Measurements from ENCODE around the gene CA5B. TPM values are rescaled to one million over a fixed set of nuclear protein-coding genes. Genes with fewer than 3 reads are reported as not detected.

The CA5B gene
- total and polyA plus RNA-seq, 2 of the 8 experiments (the other 6 are each of a cell fraction or from before 2014, with no cell fraction given): 3.3 to 8.6 TPM

GRCh38 chrX:15820106-15821073, 82.3 kb downstream of the CA5B start:
- H2BK15ac ChIP-seq (ENCODE audit: low read length): no peak overlapping the region
- no peaks in the 10 kb centered on the region for H3K79me2 ChIP-seq (ENCODE audit: control insufficient read depth in 1 of 2, insufficient read depth in 2 of 2, low read length in 2 of 2)
- H3K9me3 ChIP-seq (ENCODE audit: insufficient read depth in 2 of 2, low read depth in 1 of 2, low read length in 1 of 2): no peaks in the 10 kb centered on the region
- no peak overlapping the region for H3K4ac ChIP-seq (replicated peaks; ENCODE audit: insufficient read length, low read depth, low read length)
- no peak overlapping the region for H3K4me3 ChIP-seq (ENCODE audit: extremely low read depth in 1 of 4, insufficient read depth in 2 of 4, low read depth in 3 of 4, low read length in 4 of 4)
- H2BK20ac ChIP-seq (ENCODE audit: low read length): no peak overlapping the region
- H3K36me3 ChIP-seq (ENCODE audit: control insufficient read depth in 2 of 4, insufficient read depth in 4 of 4, low read length in 3 of 4): peaks cover 0 to 15% (median 4%) of the 10 kb centered on the region in 4 experiments; a peak in 4 of 8 replicates
- 87% methylated on average over 14 of the region's 14 CpGs; no CpG with 5 or more reads in 1 of the 2 experiments for WGBS, 2 experiments (ENCODE audit: extremely low coverage in 1 of 2, insufficient coverage in 1 of 2, insufficient read length in 1 of 2, insufficient replicate concordance in 2 of 2, low coverage in 1 of 2, low lambda C conversion rate in 2 of 2, missing lambda C conversion rate in 1 of 2)
- no peak overlapping the region for H4K5ac ChIP-seq (ENCODE audit: insufficient read length, low read depth, low read length)
- no peak overlapping the region for H3K18ac ChIP-seq (ENCODE audit: extremely low read depth, low read length)
- H4K20me1 ChIP-seq (replicated peaks in 1 of 2; ENCODE audit: control insufficient read depth in 1 of 2, insufficient read depth in 2 of 2, low read length in 2 of 2): no peaks in the 10 kb centered on the region
- no peaks in the 10 kb centered on the region for H3K79me1 ChIP-seq (ENCODE audit: low read depth, low read length)
- no peak overlapping the region for H3K23ac ChIP-seq (ENCODE audit: insufficient read length)
- H2BK12ac ChIP-seq (ENCODE audit: low read depth, low read length): no peak overlapping the region
- no peak overlapping the region for H2BK5ac ChIP-seq (ENCODE audit: low read depth, low read length)
- DNase-seq (ENCODE audit: low read depth in 1 of 2, low spot score in 2 of 2): no peak
- POLR2A ChIA-PET (ENCODE audit: partially characterized antibody): interaction anchor here (0.9 kb wide), 1 partner anchor 11 kb away, joined by 4 read pairs; no protein-coding TSS in a partner anchor
- H3K27me3 ChIP-seq (replicated peaks in 1 of 4; ENCODE audit: control insufficient read depth in 3 of 4, extremely low read depth in 1 of 4, insufficient read depth in 3 of 4, low read length in 3 of 4): no peaks in the 10 kb centered on the region
- CTCF ChIA-PET (ENCODE audit: partially characterized antibody): no interaction called here
- H2BK120ac ChIP-seq (replicated peaks; ENCODE audit: low read depth, low read length): no peak overlapping the region
- H3K23me2 ChIP-seq (ENCODE audit: low read depth, low read length): no peaks in the 10 kb centered on the region
- no peak overlapping the region for H3K56ac ChIP-seq (replicated peaks; ENCODE audit: insufficient read length, low read depth, low read length)
- H3K4me1 ChIP-seq (replicated peaks in 1 of 4; ENCODE audit: control insufficient read depth in 3 of 4, insufficient read depth in 4 of 4, low read length in 3 of 4): peaks cover 1 to 10% (median 7%) of the 10 kb centered on the region in 4 experiments; a peak in 5 of 7 replicates
- no peak overlapping the region for H3K4me2 ChIP-seq (ENCODE audit: insufficient read depth in 1 of 2, low read depth in 2 of 2, low read length in 2 of 2)
- H4K8ac ChIP-seq (ENCODE audit: extremely low read depth, insufficient read depth, low read length): no peak overlapping the region
- H2AK5ac ChIP-seq (ENCODE audit: low read depth, low read length): no peak overlapping the region
- no peak overlapping the region for H4K91ac ChIP-seq (replicated peaks; ENCODE audit: insufficient read length, low read length)
- no peak overlapping the region for H3K14ac ChIP-seq (ENCODE audit: insufficient read length)
- no peak for FAIRE-seq
- no peak overlapping the region for H2AFZ ChIP-seq (ENCODE audit: low read length)
- no peak overlapping the region for H3K27ac ChIP-seq (ENCODE audit: low read depth, low read length)
- no peak overlapping the region for H3K9ac ChIP-seq (replicated peaks in 1 of 4; ENCODE audit: extremely low read depth in 1 of 4, low read depth in 3 of 4, low read length in 3 of 4)
- TF ChIP-seq CHD2 (IDR thresholded peaks at IDR 0.05; ENCODE audit: low read length) (no peak), CTBP2 (IDR thresholded peaks at IDR 0.05; ENCODE audit: borderline replicate concordance, insufficient read depth, insufficient read length, low read length) (no peak), RNF2 (IDR thresholded peaks at IDR 0.05; ENCODE audit: borderline replicate concordance, low read depth, low read length, missing control alignments, poor library complexity, severe bottlenecking) (no peak), SIRT6 (IDR thresholded peaks at IDR 0.05; ENCODE audit: low read length) (no peak)
- TF ChIP-seq, protein P1, sequence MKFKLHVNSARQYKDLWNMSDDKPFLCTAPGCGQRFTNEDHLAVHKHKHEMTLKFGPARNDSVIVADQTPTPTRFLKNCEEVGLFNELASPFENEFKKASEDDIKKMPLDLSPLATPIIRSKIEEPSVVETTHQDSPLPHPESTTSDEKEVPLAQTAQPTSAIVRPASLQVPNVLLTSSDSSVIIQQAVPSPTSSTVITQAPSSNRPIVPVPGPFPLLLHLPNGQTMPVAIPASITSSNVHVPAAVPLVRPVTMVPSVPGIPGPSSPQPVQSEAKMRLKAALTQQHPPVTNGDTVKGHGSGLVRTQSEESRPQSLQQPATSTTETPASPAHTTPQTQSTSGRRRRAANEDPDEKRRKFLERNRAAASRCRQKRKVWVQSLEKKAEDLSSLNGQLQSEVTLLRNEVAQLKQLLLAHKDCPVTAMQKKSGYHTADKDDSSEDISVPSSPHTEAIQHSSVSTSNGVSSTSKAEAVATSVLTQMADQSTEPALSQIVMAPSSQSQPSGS (IDR thresholded peaks at IDR 0.05; ENCODE audit: low read length): no peak
